B cell (primary cell): ENCODE results near the gene WWTR1.

Source experiments
- CTCF ChIP-seq: fragments of 200-600 bp; IDR thresholded peaks from one replicate; pipeline ENCODE4 v1.8.0; 2022; ENCODE audit warnings: antibody characterized with exemption, mild to moderate bottlenecking
- EZH2 ChIP-seq: IDR thresholded peaks from 2 replicates; pipeline ENCODE4 v1.6.1; 2012; ENCODE audit warnings: borderline replicate concordance, low read depth, mild to moderate bottlenecking, moderate library complexity, low read length; ENCODE audit not compliant: insufficient read depth, poor library complexity, severe bottlenecking

GRCh38 chr3:149476225-149476624, 181.6 kb downstream of the WWTR1 start:
- TF ChIP-seq CTCF (no peak), EZH2 (no peak)
